ENCODE measurements around the gene ALG8. TPM values are rescaled to one million over a fixed set of nuclear protein-coding genes. Genes with fewer than 3 reads are reported as not detected.
A peak's percentile ranks its signal among the peaks of the same experiment; 100 is the strongest.

The ALG8 gene
- polyA plus RNA-seq, 1 of the 3 experiments (the other 2 are of a cell fraction): 42.0 TPM

DNA sequence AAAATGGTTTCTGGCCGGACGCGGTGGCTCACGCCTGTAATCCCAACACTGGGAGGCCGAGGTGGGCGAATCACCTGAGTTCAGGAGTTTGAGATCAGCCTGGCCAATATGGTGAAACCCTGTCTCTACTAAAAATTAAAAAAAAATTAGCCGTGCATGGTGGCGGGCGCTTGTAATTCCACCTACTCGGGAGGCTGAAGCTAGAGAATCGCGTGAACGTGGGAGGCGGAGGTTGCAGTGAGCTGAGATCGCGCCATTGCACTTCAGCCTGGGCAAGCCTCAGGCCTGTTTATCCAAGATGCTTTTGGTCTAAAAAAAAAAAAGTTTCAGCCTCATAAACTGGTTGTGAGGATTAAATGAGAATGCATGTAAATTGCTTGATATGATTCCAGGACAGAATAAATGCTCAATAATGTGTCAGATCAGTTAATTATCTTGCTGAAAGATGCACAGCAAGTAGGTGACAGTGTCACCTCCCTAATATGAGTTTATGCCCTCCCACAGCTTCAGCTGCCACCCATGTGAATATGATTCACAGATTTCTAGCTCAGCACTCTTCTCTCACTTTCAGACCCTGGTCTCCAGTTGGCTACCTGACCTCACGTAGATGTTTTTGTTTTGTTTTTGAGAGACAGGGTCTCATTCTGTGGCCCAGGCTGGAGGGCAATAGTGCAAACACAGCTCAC, 1.1 kb upstream of the ALG8 start:
- no peak overlapping the region for H3K27ac ChIP-seq (ENCODE audit: low read depth in 2 of 2, low read length in 1 of 2)
- peak overlapping the region; percentile 87 for H3K4me2 ChIP-seq
- no peak for TF ChIP-seq FOSL2 (IDR thresholded peaks at IDR 0.05; ENCODE audit: borderline replicate concordance, low read depth)
- no peaks in the 10 kb centered on the region for H3K9me3 ChIP-seq
- no peaks in the 10 kb centered on the region for H3K9me2 ChIP-seq
- H3K27me3 ChIP-seq (ENCODE audit: insufficient read depth): no peaks in the 10 kb centered on the region
- H3K4me3 ChIP-seq (ENCODE audit: low read depth in 2 of 2, low read length in 1 of 2): peak overlapping the region; percentile 71 to 81
- DNase-seq: no peak
- ChIA-PET POLR2A (interaction anchor here (0.7 to 2.1 kb wide), 4 partner anchors 26 to 285 kb away, joined by 3 to 9 read pairs (median 4); partner anchors contain the start of gene NDUFC2), CTCF (interaction anchor here (1.1 kb wide), 1 partner anchor 20 kb away, joined by 3 read pairs; no protein-coding TSS in a partner anchor)
- no peaks in the 10 kb centered on the region for H3F3A ChIP-seq (replicated peaks; ENCODE audit: insufficient read depth)
- 40% methylated on average over 17 of the region's 17 CpGs for WGBS (ENCODE audit: low lambda C conversion rate)
- H3K79me2 ChIP-seq (ENCODE audit: insufficient read depth): peaks cover 49% of the 10 kb centered on the region
- peak overlapping the region; percentile 84 for H2AFZ ChIP-seq (ENCODE audit: low read depth)
- peaks cover 0 to 11% of the 10 kb centered on the region in 2 experiments for H3K36me3 ChIP-seq (replicated peaks in 1 of 2; ENCODE audit: control insufficient read depth in 1 of 2, insufficient read depth in 2 of 2, low read length in 1 of 2)
- no peak overlapping the region; the same call in 1 of the 2 replicates for H3K9ac ChIP-seq
- peaks cover 4 to 9% of the 10 kb centered on the region in 2 experiments; a peak in 3 of 4 replicates for H3K4me1 ChIP-seq (ENCODE audit: control insufficient read depth in 1 of 2, insufficient read depth in 2 of 2, low read depth in 1 of 2, low read length in 1 of 2)
- no peaks in the 10 kb centered on the region for H4K20me1 ChIP-seq (ENCODE audit: insufficient read depth)

GRCh38 chr11:78138694-78139421, 568 bp downstream of the ALG8 start:
- Histone ChIP-seq H3K9ac (peak overlapping the region; percentile 85), H4K20me1 (ENCODE audit: insufficient read depth) (no peaks in the 10 kb centered on the region), H3K79me2 (ENCODE audit: insufficient read depth) (peaks cover 63% of the 10 kb centered on the region), H3K4me1 (ENCODE audit: control insufficient read depth in 1 of 2, insufficient read depth in 2 of 2, low read depth in 1 of 2, low read length in 1 of 2) (peaks cover 4 to 9% of the 10 kb centered on the region in 2 experiments; a peak in 3 of 4 replicates), H3K9me2 (no peaks in the 10 kb centered on the region), H3K27ac (ENCODE audit: low read depth in 2 of 2, low read length in 1 of 2) (peak overlapping the region; percentile 72), H3K36me3 (replicated peaks in 1 of 2; ENCODE audit: control insufficient read depth in 1 of 2, insufficient read depth in 2 of 2, low read length in 1 of 2) (peaks cover 0 to 20% of the 10 kb centered on the region in 2 experiments), H3F3A (replicated peaks; ENCODE audit: insufficient read depth) (no peaks in the 10 kb centered on the region), H3K4me2 (peak overlapping the region; percentile 87), H3K27me3 (ENCODE audit: insufficient read depth) (no peaks in the 10 kb centered on the region), H3K9me3 (no peaks in the 10 kb centered on the region), H3K4me3 (ENCODE audit: low read depth in 2 of 2, low read length in 1 of 2) (peak overlapping the region; percentile 71 to 81), H2AFZ (ENCODE audit: low read depth) (peak overlapping the region; percentile 67)
- peak; percentile 44 for DNase-seq
- 0 out of 2 replicates have a peak, but pooled peaks have one; percentile 18 for TF ChIP-seq CTCF (IDR thresholded peaks at IDR 0.05)
- TF ChIP-seq FOXM1 (IDR thresholded peaks at IDR 0.05; ENCODE audit: low read depth): no peak
- ChIA-PET CTCF (interaction anchor here (0.8 to 1.5 kb wide), 6 partner anchors 9 to 275 kb away, joined by 3 to 6 read pairs (median 3); partner anchors contain the start of gene KCTD21), POLR2A (interaction anchor here (0.8 to 2.1 kb wide), 7 partner anchors 34 to 436 kb away, joined by 3 to 9 read pairs (median 4); partner anchors contain the start of genes INTS4, KCTD21, NARS2 and NDUFC2)
- WGBS (ENCODE audit: low lambda C conversion rate): 18% methylated on average over 12 of the region's 12 CpGs

DNA sequence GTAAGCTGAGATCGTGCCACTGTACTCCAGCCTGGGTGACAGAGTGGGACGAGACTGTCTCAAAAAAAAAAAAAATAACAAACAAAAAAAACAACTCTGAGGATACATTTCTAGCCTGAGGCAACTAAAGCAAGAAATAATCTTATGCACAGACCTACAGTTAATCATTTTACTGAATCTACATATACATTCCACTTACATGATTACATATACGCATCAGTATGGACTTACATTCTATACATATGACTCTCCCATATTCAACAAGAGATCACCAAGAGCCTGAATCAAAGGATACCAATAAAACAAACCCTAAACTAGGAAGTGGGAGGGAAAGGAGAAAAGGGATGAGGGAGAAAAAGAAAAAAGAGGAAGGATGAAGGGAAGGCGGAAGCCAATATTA, 1.1 kb downstream of the ALG8 start:
- TF ChIP-seq GATA2 (CRISPR knock-in tag; IDR thresholded peaks at IDR 0.05) (no peak), NFIC (IDR thresholded peaks at IDR 0.05; ENCODE audit: borderline replicate concordance) (no peak), NRF1 (IDR thresholded peaks at IDR 0.05; ENCODE audit: low read depth, low read length) (no peak), RFX5 (IDR thresholded peaks at IDR 0.05; ENCODE audit: low read length) (no peak)
- TF ChIP-seq, protein P1, sequence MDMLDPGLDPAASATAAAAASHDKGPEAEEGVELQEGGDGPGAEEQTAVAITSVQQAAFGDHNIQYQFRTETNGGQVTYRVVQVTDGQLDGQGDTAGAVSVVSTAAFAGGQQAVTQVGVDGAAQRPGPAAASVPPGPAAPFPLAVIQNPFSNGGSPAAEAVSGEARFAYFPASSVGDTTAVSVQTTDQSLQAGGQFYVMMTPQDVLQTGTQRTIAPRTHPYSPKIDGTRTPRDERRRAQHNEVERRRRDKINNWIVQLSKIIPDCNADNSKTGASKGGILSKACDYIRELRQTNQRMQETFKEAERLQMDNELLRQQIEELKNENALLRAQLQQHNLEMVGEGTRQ (IDR thresholded peaks at IDR 0.05; ENCODE audit: borderline replicate concordance, low read depth, low read length): no peak
- H3K9me3 ChIP-seq: no peaks in the 10 kb centered on the region
- no peaks in the 10 kb centered on the region for H3K9me2 ChIP-seq
- ChIA-PET CTCF (no interaction called here), POLR2A (interaction anchor here (1.2 to 2.1 kb wide), 3 partner anchors 34 to 435 kb away, joined by 3 to 9 read pairs (median 4); partner anchors contain the start of gene NDUFC2)
- H3F3A ChIP-seq (replicated peaks; ENCODE audit: insufficient read depth): no peaks in the 10 kb centered on the region
- H3K27me3 ChIP-seq (ENCODE audit: insufficient read depth): no peaks in the 10 kb centered on the region
- peak overlapping the region; percentile 85; the same call in 1 of the 2 replicates for H3K9ac ChIP-seq
- WGBS (ENCODE audit: low lambda C conversion rate): 85% methylated on average over 4 of the region's 4 CpGs
- H3K79me2 ChIP-seq (ENCODE audit: insufficient read depth): peaks cover 64% of the 10 kb centered on the region
- peak overlapping the region; percentile 71 to 81; a peak in 3 of 4 replicates for H3K4me3 ChIP-seq (ENCODE audit: low read depth in 2 of 2, low read length in 1 of 2)
- peak overlapping the region in 1 of 2 experiments; percentile 72; a peak in 1 of 4 replicates for H3K27ac ChIP-seq (ENCODE audit: low read depth in 2 of 2, low read length in 1 of 2)
- H2AFZ ChIP-seq (ENCODE audit: low read depth): no peak overlapping the region
- no peaks in the 10 kb centered on the region for H4K20me1 ChIP-seq (ENCODE audit: insufficient read depth)
- H3K4me1 ChIP-seq (ENCODE audit: control insufficient read depth in 1 of 2, insufficient read depth in 2 of 2, low read depth in 1 of 2, low read length in 1 of 2): peaks cover 4 to 9% of the 10 kb centered on the region in 2 experiments; a peak in 3 of 4 replicates
- H3K36me3 ChIP-seq (replicated peaks in 1 of 2; ENCODE audit: control insufficient read depth in 1 of 2, insufficient read depth in 2 of 2, low read length in 1 of 2): peaks cover 0 to 20% of the 10 kb centered on the region in 2 experiments
- no peak for DNase-seq
- peak overlapping the region; percentile 87 for H3K4me2 ChIP-seq
